Stimulated activated naive CD8-positive, alpha-beta T cell treated with anti-CD3 and anti-CD28 coated beads, Interleukin-15, Interleukin-2, amounts not matched to agents 100 ng/mL and 50 ng/mL, for 24 hours (primary cell): ENCODE results near the gene P2RY6.

Experiments used
- H3K27ac Mint-ChIP-seq: one replicate; pipeline ENCODE4 v1.8.0; 2021; ENCODE audit warnings: mild to moderate bottlenecking, mixed read lengths
- H3K27me3 Mint-ChIP-seq: one replicate; pipeline ENCODE4 v1.8.0; 2021; ENCODE audit warnings: mixed read lengths
- H3K36me3 Mint-ChIP-seq: one replicate; pipeline ENCODE4 v1.8.0; 2021; ENCODE audit warnings: low read depth, mixed read lengths
- H3K4me1 Mint-ChIP-seq: one replicate; pipeline ENCODE4 v1.8.0; 2021; ENCODE audit warnings: low read depth, mixed read lengths
- H3K4me3 Mint-ChIP-seq: one replicate; pipeline ENCODE4 v1.8.0; 2021; ENCODE audit warnings: mild to moderate bottlenecking, mixed read lengths
- H3K9me3 Mint-ChIP-seq: one replicate; pipeline ENCODE4 v1.8.0; 2021; ENCODE audit warnings: mixed read lengths

P2RY6 gene

DNA sequence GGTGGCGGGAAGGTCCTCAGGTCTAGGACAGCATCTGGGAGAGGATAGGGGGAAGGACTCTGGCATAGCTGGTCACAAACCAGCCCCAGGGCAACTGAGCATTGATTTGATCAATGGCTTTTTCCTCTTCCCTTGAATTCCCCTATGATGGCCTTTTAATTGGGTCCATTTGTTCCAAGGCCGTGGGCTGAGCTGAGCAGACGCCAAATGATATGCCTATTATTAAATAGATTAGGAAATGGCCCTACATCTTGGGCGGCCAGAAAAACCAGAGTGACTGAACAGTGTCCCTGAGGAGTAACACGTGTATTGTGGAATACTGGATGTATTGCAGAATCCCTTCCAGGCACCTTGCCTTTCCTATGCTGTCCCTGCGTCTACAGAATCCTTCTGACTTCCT is 26.7 kb upstream of the P2RY6 start:
- no peaks in the 10 kb centered on the region for H3K9me3 Mint-ChIP-seq
- H3K36me3 Mint-ChIP-seq = no peaks in the 10 kb centered on the region
- peaks cover 7% of the 10 kb centered on the region for H3K4me1 Mint-ChIP-seq
- H3K27me3 Mint-ChIP-seq = peaks cover 3% of the 10 kb centered on the region
- no peak overlapping the region for H3K27ac Mint-ChIP-seq
- H3K4me3 Mint-ChIP-seq = no peak overlapping the region

DNA sequence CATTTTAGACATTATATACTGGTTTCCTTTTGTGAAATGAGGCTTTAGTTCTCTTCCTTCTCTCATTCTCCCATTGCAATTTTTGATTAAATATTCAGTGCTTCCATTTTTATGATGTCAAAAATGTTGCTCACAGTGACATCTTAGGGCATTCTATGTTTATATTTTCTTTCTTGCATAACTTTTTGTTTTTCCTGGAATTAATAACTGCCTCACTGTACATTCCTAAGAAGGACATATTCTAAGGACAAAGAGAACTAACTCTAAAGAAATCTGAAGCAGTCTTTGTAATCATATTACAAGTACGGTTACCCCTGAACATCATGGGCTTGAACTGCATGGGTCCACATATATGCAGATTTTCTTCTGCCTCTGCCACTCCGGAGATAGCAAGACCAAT is 25.8 kb upstream of the P2RY6 start:
- H3K27ac Mint-ChIP-seq = no peak overlapping the region
- no peaks in the 10 kb centered on the region for H3K9me3 Mint-ChIP-seq
- no peaks in the 10 kb centered on the region for H3K36me3 Mint-ChIP-seq
- no peak overlapping the region for H3K4me3 Mint-ChIP-seq
- H3K4me1 Mint-ChIP-seq = peaks cover 7% of the 10 kb centered on the region
- H3K27me3 Mint-ChIP-seq = peaks cover 3% of the 10 kb centered on the region

DNA sequence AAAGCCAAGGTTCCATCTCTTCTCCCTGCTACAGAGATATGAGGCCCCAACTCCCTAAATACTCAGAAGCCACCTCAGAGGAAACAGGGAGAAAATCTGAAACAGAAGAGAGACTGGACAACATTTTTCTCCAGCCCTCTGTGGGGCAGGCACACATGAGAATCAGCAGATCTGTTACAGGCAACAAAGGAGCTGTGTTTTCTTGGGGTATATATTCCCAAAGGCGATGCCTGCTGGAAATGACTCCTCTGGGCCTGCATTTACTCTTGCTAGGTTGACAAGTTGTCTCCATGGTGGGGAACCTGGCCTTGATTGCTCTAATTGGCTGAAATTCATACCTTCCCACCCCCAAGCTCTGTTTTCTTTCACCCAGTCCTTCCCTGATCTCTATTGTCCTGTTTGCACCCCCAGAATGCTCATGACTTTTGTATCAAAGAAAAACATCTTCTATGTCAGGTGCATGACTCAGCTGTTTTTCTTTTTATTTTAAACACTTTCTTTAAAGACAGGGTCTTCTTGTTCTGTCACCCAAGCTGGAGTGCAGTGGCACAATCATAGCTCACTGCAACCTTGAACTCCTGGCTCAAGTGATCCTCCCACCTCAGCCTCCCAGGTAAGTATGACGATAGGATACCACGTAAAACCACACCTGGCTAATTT is 23.5 kb upstream of the P2RY6 start:
- H3K4me1 Mint-ChIP-seq = peaks cover 7% of the 10 kb centered on the region
- no peaks in the 10 kb centered on the region for H3K36me3 Mint-ChIP-seq
- no peaks in the 10 kb centered on the region for H3K9me3 Mint-ChIP-seq
- H3K27me3 Mint-ChIP-seq = no peaks in the 10 kb centered on the region
- no peak overlapping the region for H3K4me3 Mint-ChIP-seq
- H3K27ac Mint-ChIP-seq = peak overlapping the region; percentile 64

DNA sequence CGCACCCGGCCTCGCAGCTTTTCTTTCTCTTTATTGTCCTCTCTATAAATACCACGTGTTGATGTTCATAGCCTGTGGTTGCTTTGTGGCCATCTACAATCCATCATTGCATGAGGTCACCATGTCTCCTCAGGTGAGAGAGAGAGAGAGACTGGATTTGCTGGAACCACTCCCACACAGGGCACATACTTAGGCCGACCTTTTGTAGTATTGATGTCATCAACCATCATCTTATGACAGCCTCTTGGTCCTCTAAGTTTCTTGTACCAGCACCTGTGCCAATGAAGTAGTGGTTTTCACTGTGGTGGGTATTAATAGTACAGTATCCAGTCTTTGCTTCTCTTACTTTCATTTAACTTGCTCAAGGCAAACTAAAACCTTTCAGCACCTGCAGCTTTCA is 22.8 kb upstream of the P2RY6 start:
- H3K4me3 Mint-ChIP-seq = no peak overlapping the region
- H3K36me3 Mint-ChIP-seq = no peaks in the 10 kb centered on the region
- H3K27ac Mint-ChIP-seq = no peak overlapping the region
- no peaks in the 10 kb centered on the region for H3K9me3 Mint-ChIP-seq
- H3K27me3 Mint-ChIP-seq = no peaks in the 10 kb centered on the region
- peaks cover 7% of the 10 kb centered on the region for H3K4me1 Mint-ChIP-seq

DNA sequence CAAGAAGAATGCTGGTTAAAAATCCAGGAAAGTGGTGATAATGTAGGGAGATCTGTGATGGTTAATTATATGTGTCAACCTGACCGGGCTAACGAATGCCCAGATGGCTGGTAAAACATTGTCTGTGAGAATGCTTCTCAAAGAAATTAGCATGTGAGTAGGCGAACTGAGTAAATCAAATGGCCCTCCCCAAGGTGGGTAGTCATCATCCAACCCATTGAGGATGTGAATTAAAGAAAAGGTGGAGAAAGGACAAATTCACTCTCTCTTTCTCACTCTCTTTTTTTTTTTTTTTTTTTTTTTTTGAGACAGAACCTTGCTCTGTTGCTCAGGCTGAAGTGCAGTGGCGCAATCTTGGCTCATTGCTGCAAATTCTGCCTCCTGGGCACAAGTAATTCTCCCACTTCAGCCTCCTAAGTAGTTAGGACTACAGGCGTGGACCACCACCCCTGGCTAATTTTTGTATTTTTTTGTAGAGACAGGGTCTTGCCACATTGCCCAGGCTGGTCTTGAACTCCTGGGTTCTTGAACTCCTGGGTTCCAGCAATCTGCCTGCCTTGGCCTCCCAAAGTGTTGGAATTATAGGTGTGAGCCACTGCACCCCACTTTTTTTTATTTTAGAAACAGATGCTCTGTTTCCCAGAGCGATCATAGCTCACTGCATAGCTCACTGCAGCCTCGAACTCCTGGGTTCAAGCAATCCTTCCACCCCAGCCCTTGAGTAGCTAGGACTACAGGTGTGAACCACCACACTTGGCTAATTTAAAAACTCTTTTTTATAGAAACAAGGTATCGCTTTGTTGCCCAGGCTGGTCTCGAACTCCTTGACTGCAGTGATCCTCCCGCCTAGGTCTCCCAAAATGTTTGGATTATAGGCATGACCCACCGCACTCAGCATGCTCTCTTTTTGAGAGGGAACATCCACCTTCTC is 22.0 kb upstream of the P2RY6 start:
- H3K4me3 Mint-ChIP-seq = no peak overlapping the region
- no peaks in the 10 kb centered on the region for H3K27me3 Mint-ChIP-seq
- H3K4me1 Mint-ChIP-seq = peaks cover 7% of the 10 kb centered on the region
- no peak overlapping the region for H3K27ac Mint-ChIP-seq
- H3K36me3 Mint-ChIP-seq = no peaks in the 10 kb centered on the region
- no peaks in the 10 kb centered on the region for H3K9me3 Mint-ChIP-seq

DNA sequence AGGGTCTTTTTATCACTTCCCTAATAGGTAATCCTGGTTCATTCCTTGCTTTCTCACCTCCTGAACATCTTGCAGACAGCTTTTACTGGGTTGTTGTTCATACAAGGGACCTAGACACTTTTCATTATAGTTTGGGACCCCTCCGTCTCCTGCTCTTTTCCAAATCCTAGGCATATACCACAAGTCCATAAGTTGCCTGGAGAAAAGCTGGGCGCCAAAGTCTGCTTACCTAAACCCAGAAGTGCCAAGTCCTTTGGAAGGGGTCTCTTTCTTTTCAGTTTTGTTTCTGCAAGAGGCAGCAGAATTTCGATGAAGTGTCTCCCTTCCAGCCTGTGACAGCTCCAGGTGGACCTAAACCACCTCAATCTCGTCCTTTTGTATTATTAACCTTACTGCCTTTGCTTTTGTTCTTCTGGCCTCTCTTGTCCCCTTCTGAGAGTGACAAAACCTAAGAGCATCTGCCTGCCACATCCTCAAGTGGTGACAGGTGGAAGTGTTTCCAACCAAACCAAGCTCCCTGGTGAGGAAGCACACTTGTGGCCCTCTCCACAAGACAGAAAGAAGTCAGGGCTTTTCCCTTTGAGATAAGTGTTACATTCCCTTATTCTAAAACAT is 19.5 kb upstream of the P2RY6 start:
- H3K9me3 Mint-ChIP-seq = no peaks in the 10 kb centered on the region

DNA sequence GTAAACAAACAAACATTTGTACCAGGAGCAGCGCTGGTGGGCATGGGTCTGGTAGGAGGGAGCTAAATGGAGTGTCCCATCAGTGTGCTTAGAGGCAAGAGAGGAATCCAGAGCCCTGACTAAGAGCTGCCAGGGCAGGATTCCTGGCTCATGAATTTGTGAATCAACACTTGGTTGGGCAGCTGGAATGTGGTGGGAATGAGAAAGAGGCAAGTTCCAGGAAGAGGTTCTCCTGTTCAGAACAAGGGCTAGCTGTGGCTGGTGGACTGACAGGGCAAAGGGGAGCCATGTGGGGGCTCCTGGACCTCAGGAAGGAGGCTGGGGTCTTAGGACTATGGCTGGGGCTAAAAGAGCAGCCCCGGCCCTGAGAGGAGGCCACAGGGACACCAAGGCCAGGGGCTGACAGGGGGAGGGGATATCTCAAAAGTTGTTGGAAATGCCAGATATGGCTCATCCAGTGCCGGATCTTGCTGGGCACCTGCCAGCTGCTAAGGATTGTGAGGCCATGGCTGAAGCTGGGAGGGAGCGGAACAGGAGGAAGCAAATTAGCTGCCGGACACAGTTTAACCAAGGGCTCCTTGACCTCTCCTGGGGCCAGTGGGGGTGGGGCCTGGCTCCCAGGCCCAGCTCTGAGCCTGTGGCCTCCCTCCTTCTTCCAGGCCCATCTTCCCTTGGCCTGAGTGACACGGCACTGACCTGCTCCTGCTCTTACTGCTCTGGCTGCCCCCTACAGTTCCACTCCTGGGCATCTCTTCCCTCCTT is 14.6 kb upstream of the P2RY6 start:
- Mint-ChIP-seq H3K27me3 (peaks cover 9% of the 10 kb centered on the region), H3K9me3 (no peaks in the 10 kb centered on the region), H3K4me1 (no peaks in the 10 kb centered on the region), H3K27ac (no peak overlapping the region), H3K4me3 (no peak overlapping the region), H3K36me3 (no peaks in the 10 kb centered on the region)

More for the DNA sequence above, 19.5 kb upstream of the P2RY6 start:
- Mint-ChIP-seq H3K4me3 (no peak overlapping the region), H3K27ac (no peak overlapping the region), H3K4me1 (peaks cover 7% of the 10 kb centered on the region), H3K27me3 (no peaks in the 10 kb centered on the region), H3K36me3 (no peaks in the 10 kb centered on the region)

DNA sequence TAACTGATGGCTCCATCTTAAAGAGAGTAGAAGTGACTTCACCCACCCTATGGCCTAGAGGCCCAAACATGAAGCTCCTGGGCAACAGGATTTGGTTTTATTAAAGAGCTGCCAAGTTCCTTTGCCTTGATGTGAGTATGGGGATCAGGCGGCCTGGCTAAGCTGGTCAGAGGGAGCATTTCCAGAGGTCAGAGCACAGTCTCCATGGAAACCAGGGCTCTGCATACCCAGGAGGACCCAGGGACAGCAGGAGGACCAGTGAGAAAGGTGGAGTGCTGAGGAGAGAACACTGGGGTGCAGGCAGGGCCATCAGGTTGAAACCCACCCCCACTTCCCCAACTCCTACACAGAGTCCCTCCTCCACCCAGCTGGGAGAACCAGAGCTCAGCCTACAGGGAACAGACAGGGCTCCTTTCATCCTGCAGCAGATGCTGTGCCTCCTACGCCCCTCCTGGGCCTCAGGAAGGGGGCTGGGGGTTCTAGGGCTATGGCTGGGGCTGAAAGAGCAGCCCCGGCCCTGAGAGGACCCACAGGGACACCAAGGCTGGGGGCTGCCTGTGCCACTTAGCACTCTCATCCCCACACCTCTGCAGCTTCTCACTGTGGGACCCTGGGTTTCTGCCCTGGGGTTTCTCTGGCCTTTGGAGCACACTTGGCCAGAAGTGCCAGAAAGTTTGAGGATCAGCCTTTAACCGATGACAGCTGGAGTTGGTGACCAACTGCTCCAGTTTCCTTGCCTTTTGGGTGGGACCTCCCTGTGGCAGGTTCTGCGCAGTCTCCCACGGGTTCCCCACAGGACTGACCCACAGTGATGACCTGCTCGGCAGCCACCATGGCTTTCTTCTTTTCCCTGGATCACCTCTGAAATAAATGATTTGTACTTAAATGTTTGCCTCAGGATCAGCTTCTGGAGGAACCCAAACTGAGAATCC is 13.8 kb upstream of the P2RY6 start:
- Mint-ChIP-seq H3K4me3 (no peak overlapping the region), H3K9me3 (no peaks in the 10 kb centered on the region), H3K4me1 (no peaks in the 10 kb centered on the region), H3K36me3 (no peaks in the 10 kb centered on the region), H3K27ac (no peak overlapping the region), H3K27me3 (peaks cover 16% of the 10 kb centered on the region)

DNA sequence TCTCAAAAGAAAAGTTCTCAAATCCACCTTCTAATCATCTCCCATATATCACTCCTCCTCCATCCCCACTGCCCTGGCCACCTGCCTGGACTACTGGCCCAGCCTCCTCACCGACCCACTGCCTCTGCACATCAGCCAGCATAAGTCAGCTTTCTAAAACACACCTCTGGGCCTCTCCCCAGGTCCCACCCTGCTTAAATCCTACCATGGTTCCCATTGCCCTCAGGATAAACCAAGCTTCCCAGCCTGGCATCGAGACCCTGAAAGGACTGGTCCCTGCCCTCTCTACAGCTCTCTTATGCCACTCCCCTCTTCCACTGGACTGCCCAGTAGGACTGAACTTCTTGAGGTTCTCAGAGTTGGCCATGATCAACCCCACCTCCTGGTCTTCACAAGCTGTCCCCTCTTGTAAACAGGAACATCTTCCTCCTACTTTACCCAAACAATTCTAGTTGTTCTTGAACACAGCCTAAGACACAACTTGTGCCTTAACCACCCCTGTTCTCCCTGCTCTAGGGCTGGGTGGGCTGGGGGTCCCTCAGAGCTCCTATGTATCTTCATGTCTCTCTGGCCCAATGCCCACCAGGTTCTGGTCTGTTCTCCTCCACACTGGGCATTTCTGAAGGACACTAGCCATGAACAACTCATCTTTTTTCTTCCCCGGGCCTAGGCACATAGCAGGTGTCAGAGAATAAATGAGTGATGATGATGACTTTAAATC is 12.6 kb upstream of the P2RY6 start:
- Mint-ChIP-seq H3K27ac (no peak overlapping the region), H3K4me3 (no peak overlapping the region), H3K4me1 (no peaks in the 10 kb centered on the region), H3K36me3 (no peaks in the 10 kb centered on the region), H3K27me3 (peaks cover 20% of the 10 kb centered on the region), H3K9me3 (no peaks in the 10 kb centered on the region)

DNA sequence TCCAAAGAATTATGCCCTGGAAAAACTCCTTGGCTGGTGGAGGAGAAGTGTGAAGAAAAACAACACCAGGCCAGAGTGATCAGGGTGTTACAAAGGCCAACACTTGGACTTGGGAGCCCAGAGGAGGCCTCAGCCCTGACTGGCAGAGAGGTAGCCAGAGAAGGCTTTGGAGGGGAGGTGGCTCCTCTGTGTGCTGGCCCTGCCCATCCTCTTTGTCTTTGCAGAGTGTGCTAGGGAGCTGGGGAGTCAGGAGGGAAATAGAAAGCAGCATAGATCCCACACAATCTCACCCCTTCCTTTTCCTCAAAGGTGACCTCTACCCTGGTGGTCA is 12.0 kb upstream of the P2RY6 start:
- Mint-ChIP-seq H3K36me3 (no peaks in the 10 kb centered on the region), H3K27ac (no peak overlapping the region), H3K27me3 (peaks cover 26% of the 10 kb centered on the region), H3K9me3 (no peaks in the 10 kb centered on the region), H3K4me1 (no peaks in the 10 kb centered on the region), H3K4me3 (no peak overlapping the region)

DNA sequence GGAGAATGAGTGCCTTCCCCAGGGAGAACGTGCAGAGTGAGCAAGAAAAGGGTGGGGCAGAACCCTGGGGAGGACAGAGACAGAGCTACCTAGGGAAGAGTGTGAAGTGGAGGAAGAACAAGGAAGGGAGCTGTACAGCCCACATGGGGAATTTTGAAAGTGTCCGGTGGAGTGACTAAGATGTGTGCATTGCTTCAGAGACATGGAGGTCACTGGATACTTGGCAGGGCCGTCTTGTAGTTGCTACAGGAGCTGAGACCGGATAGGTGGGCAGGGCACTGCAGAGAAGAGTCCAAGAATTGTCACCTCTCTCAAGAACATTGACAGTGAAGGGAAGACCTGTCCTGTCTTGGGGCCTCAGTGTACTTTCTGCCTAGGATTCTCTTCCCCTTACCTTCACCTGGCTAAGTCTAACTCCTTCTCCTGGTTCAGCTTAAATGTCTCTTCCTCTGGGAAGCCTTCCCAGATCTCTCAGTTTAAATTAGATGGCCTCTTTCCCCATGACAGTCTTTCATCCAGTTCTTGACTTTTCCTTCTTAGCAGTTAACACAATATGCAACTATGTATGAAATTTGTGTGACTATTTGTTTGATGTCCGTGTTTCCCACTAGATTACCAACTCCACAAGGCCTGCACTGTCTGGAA is 9.2 kb upstream of the P2RY6 start:
- Mint-ChIP-seq H3K36me3 (no peaks in the 10 kb centered on the region), H3K4me1 (no peaks in the 10 kb centered on the region), H3K27me3 (peaks cover 41% of the 10 kb centered on the region), H3K4me3 (no peak overlapping the region), H3K27ac (no peak overlapping the region), H3K9me3 (no peaks in the 10 kb centered on the region)

DNA sequence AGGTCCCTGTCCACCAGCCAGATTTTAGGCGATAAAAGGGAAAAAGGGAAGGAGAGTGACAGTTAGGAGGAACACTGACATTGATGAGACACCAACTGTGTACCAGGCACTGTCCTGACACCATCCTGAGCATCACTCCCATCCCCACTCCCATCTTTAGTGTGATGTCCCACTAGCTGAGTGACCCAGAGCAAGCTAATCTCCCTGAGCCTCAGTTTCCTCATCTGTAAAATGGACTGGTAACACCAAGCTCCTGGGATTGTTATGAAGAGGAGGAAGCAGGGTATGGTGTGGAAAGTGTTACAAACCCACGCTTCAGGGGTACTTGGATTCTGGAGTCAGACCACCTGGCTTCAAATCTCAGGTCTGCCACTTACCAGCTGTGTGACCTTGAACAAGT is 8.5 kb upstream of the P2RY6 start:
- Mint-ChIP-seq H3K9me3 (no peaks in the 10 kb centered on the region), H3K27me3 (peaks cover 41% of the 10 kb centered on the region), H3K4me3 (no peak overlapping the region), H3K4me1 (no peaks in the 10 kb centered on the region), H3K27ac (no peak overlapping the region), H3K36me3 (no peaks in the 10 kb centered on the region)

DNA sequence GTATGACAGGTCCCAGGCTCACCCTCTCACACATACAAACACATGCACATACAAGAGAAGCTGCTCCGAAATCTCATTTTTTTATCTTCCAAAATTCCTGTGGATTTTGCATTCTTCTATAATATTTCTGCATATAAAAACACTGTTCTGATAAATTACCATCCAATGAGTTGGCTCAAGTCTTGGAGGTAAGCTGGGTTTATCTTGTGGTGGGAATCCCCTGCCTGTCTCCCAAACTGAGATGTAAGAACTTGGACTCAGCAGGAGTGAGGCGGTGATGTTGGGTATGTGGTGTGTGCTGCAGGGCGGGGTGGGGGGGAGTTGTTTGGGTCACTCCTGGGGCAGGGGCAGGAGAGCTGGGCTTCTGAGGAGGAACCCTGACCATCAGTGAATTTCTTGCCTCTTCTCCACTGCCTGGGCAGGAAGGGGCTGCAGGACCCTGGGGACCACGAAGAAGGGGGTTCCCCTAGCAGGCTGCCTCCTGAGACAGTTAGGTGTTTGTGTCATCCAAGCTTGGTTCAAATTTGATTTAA is 6.8 kb upstream of the P2RY6 start:
- Mint-ChIP-seq H3K4me1 (no peaks in the 10 kb centered on the region), H3K27ac (no peak overlapping the region), H3K36me3 (no peaks in the 10 kb centered on the region), H3K4me3 (no peak overlapping the region), H3K9me3 (no peaks in the 10 kb centered on the region), H3K27me3 (peaks cover 37% of the 10 kb centered on the region)
